Measurements from ENCODE around the gene TCEAL5. TPM values are rescaled to one million over a fixed set of nuclear protein-coding genes. Genes with fewer than 3 reads are reported as not detected.

Gene TCEAL5
- total RNA-seq, 4 donors from 2014 or later, result not detected

Other genes starting within 250 kb of the TCEAL5 start
- gene BEX1, start 212.6 kb downstream of the TCEAL5 start, total RNA-seq, result 1 to 10 TPM; 1.2 to 5.0 (median 2.3) TPM
- gene NXF3, start 183.6 kb downstream of the TCEAL5 start, total RNA-seq, result 10 to 100 TPM in 3 of 4 donors, 1 to 10 TPM in 1; 8.2 to 63.5 (median 14.0) TPM
- gene BEX4, start 61.6 kb downstream of the TCEAL5 start, total RNA-seq, result 10 to 100 TPM in 2 of 4 donors, 1 to 10 TPM in 2; 4.4 to 16.5 (median 10.2) TPM
- 10 to 100 TPM; 14.7 to 74.3 (median 22.9) TPM for gene TCEAL8, start 21.6 kb downstream of the TCEAL5 start, total RNA-seq
- 1 to 10 TPM in 3 of 4 donors, not detected in 1; 1.8 to 7.1 (median 4.4) TPM for gene BEX2, start 34.2 kb upstream of the TCEAL5 start, total RNA-seq
- 1 to 10 TPM; 1.1 to 5.8 (median 2.1) TPM for gene TCEAL7, start 53.5 kb upstream of the TCEAL5 start, total RNA-seq
- gene TCEAL9, start 79.8 kb upstream of the TCEAL5 start, total RNA-seq, result 10 to 100 TPM in 2 of 4 donors, 1 to 10 TPM in 2; 4.2 to 33.0 (median 9.7) TPM
- gene BEX3, start 99.8 kb upstream of the TCEAL5 start, total RNA-seq, result 100 to 1,000 TPM in 1 of 4 donors, 10 to 100 TPM in 2, 1 to 10 TPM in 1; 9.1 to 102 (median 17.9) TPM
- under 1 TPM in 1 of 4 donors, not detected in 3; 0.70 TPM for gene RAB40A, start 242.7 kb upstream of the TCEAL5 start, total RNA-seq